GM21619 (cell line): Measurements from ENCODE around the gene BIRC3.

Source experiments
- ATAC-seq: cut with Tn5 transposase; IDR thresholded peaks from one replicate; pipeline ENCODE4 v1.9.1; 2021; ENCODE audit not compliant: unreplicated experiment

The BIRC3 gene

DNA sequence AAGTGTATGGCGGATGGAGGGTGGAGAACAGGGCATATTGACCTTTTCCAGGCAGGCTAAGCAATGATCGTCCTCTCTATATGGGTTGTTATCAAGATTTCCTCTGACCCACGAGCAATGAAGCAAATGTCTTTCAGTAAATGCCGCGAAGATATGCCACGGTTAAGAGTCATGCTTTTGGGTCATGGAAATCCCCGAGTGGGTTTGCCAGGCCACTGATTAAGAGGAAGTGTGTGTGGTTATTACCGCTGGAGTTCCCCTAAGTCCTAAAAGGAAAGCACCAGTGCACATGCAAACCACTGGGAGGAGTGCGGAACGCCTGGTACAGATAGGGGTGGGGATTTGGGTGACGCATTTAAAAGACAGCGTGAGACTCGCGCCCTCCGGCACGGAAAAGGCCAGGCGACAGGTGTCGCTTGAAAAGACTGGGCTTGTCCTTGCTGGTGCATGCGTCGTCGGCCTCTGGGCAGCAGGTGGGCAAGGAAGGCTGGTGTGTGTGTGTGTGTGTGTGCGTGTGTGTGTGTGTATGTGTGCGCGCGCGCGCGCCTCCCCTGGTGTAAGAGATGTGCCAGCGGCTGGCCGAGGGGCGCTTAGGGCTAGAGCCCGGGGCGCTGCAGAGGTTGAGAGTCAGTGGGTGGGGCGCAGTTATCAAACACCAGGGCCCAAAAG lies at the start of gene BIRC3:
Gene BIRC3 (plus strand): TSS at position 386 of the 669 bp plus-strand sequence. CDS start 7,026 bp downstream, outside the sequence.
- ATAC-seq: peak; percentile 78

DNA sequence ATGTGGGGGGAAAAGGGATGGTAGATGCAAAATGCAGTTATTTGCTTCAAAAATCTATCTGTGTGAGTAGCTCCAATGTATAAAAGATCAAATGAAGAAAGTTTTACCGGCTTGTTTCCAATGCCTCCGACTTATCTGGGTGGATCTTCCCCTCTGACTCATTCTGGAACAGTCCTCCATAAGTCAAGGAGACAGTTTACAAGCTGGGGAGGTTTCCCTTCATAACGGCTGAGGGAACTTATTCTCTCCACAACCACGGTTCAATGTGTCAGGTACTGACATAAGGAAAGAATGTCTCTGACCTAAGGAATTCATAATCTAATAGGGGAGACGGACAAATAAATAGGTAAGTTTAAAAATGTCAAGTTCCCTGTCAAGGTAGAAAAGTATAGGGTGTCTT lies 49.7 kb upstream of the BIRC3 start:
- ATAC-seq: no peak

DNA sequence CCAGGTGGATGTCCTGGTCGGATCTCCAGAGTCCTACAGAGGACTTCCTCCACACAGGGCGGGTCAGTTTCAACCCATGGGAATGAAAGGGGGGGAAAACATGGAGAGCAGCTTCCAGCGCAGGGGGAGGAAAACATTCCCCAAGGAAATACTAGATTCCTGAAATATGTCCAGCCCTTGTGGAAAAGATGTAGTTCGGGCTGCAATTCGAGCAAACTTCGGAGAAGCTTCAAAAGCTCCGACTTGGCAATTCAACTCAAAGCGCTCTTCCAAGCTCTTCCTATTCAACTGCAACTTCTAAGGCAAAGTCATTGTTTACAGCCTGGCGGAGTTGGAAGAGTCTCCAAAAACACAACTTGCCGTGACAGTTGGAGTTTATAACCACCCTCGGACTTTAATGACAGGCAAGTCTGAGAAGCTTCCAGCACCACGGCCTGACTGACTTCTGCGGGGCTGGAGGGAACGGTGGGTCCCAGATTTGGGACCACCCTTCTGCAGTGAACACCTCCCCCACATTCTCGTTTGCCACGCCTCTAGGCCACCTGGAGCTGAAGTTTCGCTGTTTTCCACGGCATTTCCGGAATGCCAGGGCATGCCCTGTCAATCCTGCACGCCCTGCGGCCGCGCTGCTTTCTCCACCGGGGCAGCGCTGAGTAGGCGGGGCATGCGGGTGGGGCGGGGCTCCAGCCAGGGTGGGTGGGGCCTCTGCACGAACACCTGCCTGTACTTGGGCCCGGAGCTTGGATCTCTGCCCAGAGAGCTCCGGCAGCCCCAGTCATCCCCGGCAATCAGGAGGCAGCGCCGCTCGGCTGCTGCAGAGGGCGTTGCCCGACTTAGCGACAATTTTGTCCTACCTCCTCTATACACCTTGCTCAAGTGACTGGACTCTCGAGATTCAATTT lies 49.0 kb upstream of the BIRC3 start:
- ATAC-seq: peak; percentile 97

DNA sequence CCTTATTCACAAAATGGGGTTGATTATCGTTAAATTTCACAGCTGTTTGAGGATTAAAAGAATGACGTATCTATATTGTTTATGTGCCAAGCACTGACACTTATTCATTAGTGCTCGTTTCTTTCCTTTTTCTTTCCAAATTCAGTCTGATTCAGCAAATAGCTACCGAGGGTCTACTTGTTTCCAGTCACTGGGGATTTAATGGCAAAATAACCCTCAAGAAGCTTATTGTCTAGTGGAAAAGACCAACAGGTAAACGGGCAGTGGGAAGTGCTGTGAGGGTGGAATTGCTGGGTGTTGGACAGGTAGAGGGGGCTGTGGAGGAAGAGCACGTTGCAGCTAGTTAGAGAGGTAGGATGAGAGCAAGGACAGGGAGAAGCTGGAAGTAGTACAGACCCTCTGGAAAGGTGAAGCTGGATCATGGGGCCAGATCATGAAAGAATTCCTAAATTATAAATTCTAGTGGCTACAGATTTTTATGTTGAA lies 48.3 kb upstream of the BIRC3 start:
- no peak for ATAC-seq

DNA sequence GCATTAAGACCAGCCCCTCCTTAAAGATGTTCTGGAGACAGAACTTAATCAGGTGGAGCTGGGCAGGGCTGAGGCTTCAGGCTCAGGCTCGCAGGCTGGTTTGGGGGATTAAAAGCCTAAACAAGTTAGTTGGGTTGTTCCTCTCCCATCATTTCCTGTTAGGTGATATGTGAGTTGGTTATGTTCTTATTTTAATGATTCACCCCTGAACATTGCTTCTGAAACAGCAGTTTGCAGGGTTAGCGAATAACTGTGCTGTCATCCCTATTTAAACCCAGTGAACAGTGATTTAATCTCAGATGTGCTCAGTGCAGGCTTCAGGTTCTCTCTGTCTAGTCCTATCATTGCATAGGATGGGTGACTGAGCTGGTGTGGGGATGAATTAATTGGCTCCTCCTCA lies 47.4 kb upstream of the BIRC3 start:
- no peak for ATAC-seq

DNA sequence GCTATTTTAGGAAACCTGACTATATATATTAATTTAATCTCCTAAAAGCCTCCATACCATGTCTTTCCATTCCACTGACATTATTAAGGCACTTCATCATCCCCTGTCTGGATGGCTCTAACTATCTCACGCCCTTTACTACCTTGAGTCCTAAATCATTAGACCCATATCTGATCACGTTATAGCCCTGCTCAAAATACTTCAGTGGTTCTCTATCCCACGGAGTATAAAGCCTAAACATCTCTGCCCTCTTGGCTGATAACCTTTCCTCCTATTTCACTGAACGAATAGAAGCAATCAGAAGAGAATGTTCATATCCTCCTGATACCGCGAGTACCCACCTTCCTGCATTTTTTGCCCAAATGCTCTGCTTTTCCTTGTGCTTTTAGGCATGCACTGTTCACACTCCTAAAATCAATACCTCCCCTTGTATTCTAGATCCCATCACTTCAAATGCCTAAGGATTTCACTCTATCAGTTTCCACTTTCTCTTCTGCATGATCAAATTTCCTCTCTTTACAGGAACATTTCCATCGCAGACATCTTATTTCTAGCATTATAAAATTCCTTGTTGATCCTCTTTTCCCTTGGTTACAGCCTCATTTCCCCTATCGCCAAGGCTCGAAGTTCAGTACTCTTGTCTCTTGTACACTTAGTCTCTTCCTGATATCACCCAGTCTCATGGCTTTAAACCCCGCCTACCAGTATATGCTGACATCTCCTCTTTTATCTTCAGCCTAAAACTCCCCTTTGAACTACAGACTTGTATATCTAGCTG lies 45.0 kb upstream of the BIRC3 start:
- no peak for ATAC-seq

DNA sequence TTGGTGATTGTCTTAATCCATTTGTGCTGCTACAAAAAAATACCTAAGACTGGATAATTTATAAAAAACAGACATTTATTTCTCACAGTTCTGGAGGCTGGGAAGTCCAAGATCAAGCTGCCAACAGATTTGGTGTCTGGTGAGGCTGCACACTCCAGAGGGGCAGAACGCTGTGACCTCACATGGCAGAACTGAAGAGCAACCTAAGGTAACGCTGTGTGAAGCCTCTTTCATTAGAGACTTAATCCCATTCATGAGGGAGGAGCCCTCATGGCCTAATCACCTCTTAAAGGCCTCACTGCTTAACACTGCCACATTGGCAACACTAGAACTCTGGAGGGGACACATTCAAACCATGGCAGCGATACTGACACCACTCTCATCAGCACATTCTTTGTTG lies 42.7 kb upstream of the BIRC3 start:
- no peak for ATAC-seq

DNA sequence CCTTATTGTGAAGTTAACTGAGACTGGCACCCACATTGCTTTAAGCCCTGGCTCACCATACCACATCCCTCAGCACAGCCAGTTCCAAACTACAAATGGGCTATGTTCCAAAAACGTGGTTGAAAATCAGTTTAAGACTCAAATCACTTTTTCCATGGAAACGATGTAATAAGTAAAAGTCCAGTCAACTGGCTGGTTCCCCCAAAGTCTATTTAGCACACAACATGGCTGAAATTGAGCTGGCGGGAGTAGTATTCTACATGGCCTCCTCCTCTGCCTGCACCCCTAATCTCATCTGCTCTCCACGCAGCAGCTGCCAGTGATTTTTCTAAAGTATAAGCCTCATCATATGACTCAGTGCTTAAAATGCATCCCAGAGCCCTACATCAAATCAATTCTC lies 40.9 kb upstream of the BIRC3 start:
- ATAC-seq: no peak

DNA sequence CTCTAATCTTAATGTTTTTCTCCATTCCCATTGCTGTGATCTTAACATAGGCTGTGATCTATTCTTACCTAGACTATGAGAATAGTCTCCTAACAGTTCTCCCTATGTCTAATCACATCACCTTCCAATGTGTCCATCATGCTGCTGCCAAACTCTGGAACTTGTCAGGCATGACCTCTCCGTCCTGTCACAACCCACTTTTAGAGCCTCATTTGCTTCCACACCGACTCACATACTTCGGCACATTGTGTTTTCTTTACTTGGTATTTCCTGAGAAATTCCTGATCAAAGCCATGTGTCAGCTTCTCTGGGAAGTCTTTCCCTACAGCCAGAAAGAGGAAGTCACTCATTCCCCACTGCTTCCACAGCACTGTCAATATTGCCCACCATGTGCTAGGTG lies 40.5 kb upstream of the BIRC3 start:
- ATAC-seq: no peak

DNA sequence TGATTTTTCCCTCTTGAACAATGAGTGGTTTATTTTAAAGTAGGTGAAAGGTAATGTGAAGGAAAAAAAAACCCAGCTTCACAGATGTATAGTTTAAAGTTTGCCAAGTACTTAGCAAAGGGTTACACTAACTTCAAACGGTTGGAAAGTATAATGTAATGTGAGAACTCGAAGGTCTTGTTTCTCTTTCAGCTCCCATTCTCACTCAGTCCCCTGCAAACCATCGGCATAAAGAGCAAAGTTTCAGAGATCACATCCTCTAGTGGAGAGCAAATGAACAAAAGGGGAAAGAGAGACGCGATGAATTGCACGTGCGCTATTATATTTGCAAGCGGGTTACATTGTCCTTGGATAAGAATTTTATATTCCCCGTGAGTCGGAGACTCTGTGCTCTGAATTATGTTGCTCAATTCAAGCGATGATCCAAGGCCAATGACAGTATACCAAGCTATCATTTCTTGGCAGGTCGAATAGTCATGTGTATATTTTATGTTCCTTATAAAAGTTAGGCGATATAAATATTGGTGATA lies 37.6 kb upstream of the BIRC3 start:
- peak; percentile 98 for ATAC-seq

DNA sequence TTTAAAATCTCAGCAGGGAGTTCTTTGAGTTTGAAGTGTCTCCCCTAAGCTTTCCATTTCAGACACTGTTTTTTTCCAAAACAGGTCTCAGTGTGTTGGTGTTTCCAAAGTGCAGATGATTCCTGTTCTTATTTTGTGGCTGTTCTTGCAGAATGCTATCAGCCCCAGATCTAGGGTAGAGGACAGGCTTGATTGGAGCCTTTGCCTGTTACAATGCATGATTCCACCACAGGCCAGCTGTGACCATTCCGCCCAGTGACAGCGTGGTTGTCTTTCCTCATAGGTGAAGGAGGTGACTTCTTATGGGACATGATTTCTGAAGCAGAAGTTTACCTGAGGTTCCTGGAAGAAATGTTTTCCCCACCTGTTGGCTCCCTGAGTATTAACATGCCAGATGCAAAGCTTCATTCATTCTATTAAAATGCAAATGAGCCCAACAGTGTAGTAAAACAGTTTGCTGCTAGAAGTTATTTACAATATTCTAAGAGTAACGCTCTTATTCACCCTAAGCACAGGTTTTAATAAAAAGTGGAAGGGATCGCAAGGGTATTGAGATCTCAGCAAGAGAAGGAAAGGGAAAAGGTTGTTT lies 36.9 kb upstream of the BIRC3 start:
- ATAC-seq: no peak

DNA sequence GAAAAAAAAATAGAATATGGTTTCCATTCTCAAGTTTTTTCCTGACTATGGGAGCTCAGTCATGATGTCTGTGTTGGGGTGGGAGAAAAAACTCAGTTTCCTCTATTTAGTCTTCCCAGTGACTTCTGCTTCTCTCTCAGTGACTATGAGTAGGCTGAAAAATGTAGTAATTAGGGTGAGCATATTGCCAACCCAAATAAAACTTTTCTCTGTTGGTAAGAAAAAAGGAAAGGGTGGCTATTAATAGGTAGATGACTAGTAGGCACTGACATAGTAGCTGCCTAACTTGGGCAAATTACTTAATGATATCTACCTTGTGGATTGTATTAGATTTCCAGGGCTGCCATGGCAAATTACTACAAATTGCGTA lies 34.2 kb upstream of the BIRC3 start:
- ATAC-seq: no peak

DNA sequence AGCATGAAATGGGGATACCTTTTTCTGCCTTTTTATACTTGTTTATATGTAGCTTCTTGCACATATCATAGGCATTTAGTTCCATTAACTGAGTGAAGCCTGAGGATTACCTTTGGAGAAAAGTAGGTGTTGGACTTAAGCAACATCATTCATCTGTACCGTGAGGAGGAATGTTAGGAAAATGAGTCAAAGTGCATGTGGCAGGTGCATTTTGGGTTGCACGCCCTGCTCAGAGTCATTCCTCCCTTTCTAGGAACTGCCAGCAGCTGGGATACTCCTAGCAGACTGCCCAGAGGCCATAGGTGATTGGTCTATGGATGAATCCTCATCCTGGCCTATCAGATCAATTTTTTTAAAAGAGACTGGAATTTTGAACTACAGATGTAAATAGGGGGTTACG lies 33.3 kb upstream of the BIRC3 start:
- no peak for ATAC-seq

DNA sequence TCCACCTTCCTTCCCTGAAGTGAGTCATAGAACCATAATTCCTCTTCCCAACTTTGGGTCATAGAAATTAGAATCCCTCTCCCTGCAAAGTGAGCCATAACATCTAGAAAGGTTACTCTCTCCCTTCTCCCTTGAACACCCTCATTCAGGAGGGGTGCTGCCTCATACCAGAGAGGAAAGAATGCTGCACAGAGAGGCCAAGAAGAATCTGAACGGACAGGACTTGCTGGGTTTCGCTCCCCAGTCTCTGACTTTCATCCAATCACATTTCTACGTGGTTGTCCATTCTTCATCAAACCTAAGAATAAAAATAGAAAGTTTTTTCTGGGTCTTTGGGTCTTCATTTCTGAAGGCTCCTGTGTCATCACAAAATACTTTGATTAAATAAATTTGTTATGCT lies 31.0 kb upstream of the BIRC3 start:
- no peak for ATAC-seq

DNA sequence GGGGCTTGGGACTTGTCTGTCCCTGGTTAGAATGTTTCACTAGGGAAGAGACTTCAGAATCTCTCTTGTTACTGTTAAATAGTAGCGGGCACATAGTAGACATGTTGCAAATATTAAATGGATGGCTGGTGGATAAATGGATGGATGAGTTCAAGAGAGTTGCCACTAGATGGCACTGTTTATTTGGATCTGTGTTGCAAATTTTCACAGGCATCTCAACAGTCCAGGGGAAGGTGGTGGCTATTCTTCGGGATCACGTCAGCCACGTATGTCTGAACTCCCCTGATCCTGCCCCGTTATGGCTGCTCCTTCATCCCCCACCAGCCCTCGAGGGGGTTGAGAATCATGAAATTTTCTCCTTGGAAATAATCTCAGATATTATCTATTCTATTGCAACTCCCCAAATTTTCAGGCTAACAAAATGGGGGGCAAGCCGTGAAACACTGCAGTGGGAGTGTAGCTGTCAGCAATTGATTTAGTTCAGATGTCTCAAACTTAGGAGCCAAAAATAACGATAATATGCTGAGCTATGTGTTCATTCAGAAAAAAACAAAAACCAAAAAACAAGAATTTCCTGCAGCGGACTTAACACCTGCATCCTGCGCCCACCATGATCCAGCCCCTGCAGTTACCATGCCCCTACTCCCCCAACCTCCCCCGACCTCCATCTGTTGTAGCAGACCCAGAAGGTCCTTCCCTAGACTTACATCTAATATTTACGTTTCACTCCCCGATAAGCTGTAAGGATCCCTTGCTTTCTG lies 29.1 kb upstream of the BIRC3 start:
- ATAC-seq: peak; percentile 87

DNA sequence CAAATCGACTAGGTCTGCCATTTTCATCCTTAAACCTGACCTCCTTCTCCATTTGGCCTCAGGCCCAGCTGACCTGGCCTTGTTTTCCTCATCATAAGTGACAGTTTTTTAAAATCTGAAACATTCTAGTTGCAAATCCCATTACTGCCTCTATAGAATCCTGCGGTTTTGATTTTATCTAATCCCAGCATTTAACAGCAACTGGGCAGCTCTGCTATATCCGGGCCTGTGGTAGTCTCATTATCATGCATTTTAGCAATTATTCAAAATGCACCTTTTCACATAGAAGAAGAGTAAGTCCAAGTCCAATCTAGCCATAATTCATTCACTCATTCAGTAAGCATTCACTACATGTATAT lies 28.6 kb upstream of the BIRC3 start:
- ATAC-seq: no peak

DNA sequence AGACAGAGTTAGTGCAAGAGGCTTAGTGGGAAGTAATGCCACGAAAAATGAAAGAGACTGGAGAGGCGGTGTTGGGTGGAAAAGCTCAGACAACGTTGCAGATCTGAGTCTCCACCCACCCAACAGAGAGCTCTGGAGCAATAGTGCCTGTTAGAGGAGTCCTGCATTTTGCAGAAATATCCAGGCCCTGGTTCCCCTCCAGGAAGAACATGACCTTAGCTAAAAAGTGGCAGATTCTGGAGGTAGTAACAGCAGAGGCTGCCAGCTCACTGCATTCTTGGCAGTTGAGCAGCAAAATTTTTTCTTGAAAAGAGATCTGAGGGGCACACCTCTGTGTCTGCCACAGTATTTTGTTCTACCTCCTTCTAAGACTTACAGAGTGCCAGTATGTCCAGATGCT lies 27.7 kb upstream of the BIRC3 start:
- ATAC-seq: no peak

DNA sequence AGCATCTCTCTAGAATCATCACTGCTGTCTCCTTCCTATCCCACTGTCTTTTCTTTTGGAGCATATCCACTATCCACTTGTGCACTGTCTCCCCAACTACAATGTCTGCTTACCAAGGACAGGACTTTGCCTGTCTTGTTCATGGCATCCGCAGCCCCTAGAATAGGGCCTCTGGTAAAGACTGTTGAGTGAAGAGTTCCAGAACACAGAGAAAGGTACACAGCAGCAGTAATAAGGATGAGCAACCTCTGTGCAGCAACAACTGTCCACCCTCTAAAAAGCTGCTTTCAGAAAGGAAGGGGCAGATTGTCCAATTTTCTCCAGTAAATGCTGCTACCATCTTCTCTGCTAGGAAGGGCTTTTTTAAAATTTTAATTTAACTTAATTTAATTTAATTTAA lies 25.5 kb upstream of the BIRC3 start:
- no peak for ATAC-seq

DNA sequence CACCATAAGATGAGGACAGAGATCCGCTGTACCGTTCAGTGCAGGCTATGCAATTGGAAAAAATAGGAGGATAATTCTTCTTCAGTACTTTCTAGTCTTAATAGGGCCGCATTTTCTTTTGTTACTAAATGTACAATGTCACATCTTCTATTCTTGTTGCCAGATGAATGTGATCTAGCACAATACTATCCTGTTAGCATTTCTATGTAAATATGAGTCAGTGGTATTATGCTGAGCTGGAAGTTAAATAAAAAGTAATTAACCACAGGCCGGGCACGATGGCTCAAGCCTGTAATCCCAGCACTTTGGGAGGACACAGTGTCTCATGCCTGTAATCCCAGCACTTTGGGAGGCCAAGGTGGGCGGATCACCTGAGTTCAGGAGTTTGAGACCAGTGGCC lies 24.4 kb upstream of the BIRC3 start:
- ATAC-seq: no peak

DNA sequence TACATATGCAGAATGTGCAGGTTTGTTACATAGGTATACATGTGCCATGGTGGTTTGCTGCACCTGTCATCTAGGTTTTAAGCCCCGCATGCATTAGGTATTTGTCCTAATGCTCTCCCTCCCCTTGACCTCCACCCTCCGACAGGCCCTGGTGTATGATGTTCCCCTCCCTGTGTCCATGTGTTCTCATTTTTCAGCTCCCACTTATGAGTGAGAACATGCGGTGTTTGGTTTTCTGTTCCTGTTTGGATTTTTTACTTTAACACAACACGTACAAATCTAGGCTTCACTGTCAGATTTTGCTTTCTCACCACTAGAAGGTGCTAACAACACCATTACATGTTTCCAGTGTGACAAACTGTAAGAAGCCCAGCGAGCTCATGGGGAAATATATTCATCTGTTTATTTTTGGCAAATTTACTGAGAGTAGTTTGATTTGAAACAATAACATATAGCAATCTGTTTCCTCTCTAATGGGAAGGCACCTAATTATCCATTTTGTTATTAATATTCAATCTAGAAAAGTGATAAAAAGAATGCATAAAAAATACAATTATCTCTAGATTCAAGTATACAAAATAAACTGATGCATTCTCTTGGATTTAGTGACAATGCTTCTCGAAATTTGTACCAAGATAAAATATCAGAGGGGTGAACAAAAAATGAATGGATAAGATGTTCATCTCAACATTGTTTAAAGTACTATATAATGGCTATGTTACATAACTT lies 23.2 kb upstream of the BIRC3 start:
- ATAC-seq: peak; percentile 94
